ENCODE data around the gene TELO2. TPM values are rescaled to one million over a fixed set of nuclear protein-coding genes. Genes with fewer than 3 reads are reported as not detected.

TELO2 gene
- total RNA-seq, 1 donor from 2014 or later: 21.6 TPM

DNA sequence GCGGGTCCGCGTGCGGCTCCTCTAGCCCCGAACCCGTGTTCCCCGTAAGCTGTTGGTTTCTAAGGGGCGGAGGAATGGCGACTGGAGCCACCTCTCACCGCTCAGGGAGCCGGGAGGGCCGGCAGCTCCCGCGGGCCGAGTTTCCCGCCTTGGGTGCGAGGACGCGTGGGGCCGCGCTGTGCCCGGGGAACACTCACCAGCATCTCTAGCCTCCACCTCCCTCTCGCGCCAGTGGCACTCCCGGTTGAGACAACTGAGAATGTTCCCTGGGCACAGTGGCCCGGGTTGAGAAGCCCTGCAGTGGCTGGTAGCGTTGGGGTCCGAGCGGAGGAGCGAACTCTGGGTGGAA, 560 bp downstream of the TELO2 start:
- ATAC-seq: peak; percentile 11
- DNase-seq: no peak
- intact Hi-C loops (cut with micrococcal nuclease): no loop called here

DNA sequence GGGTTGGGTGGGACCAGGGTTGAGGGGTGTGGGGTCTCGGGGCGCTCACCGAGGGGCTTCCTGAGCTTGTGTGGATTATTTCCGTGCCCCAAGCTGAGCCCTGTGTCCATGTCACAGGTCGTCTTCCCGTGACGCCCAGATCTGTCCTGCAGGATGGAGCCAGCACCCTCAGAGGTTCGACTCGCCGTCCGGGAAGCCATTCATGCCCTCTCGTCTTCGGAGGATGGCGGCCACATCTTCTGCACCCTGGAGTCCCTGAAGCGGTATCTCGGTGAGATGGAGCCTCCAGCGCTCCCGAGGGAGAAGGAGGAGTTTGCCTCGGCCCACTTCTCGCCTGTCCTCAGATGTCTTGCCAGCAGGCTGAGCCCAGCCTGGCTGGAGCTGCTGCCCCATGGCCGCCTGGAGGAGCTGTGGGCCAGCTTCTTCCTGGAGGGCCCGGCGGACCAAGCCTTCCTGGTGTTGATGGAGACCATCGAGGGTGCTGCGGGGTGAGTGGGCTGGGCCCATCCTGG, 1.0 kb downstream of the TELO2 start:
- DNase-seq (peak; percentile 84), ATAC-seq (peak; percentile 76)
- intact Hi-C loops (cut with micrococcal nuclease): no loop called here

DNA sequence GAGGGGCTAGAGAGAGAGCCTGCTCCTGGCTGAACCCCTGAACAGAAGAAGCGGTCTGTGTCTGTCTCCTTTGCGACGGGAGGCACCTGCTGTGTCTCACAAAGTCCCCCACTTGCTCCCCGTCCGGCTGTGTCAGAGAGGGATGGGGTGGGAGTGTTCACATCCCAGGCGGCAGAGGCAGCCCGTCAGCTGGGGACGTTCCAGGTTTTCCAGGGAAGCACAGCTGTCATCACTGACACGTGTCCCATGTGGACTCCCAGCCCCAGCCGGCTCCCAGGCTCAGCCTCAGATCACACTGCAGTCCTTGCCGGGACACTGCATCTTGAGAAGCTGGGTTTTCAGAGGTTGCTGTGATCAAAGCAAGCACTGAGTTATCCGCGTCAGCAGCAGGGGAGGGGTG, 1.6 kb downstream of the TELO2 start:
- peak; percentile 70 for ATAC-seq
- DNase-seq: peak; percentile 84
- intact Hi-C loops (cut with micrococcal nuclease): no loop called here

DNA sequence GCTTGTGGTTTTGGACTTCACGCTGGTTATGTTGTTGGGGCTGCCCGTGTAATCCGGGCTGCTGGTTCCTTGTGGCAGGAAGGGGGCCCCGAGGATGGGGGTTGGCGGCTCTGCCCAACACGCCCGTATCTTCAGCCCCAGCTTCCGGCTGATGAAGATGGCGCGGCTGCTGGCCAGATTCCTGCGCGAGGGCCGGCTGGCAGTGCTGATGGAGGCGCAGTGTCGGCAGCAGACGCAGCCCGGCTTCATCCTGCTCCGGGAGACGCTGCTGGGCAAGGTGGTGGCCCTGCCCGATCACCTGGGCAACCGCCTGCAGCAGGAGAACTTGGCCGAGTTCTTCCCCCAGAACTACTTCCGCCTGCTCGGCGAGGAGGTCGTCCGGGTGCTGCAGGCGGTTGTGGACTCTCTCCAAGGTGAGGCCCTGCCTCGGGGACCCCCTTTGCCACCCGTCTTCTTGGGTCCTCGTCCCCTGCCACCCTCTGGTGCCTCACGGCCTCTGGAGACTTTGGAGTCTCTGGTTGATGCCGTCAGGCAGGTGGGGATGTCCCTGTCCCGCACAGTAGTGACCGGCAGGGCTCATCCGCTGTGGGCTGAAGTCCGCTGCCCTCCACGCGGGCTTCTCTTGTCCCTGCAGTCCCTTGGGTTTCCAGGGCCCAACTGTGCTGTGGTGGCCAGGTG, 2.2 kb downstream of the TELO2 start:
- DNase-seq (peak; percentile 25), ATAC-seq (no peak)
- intact Hi-C loops (cut with micrococcal nuclease): no loop called here

DNA sequence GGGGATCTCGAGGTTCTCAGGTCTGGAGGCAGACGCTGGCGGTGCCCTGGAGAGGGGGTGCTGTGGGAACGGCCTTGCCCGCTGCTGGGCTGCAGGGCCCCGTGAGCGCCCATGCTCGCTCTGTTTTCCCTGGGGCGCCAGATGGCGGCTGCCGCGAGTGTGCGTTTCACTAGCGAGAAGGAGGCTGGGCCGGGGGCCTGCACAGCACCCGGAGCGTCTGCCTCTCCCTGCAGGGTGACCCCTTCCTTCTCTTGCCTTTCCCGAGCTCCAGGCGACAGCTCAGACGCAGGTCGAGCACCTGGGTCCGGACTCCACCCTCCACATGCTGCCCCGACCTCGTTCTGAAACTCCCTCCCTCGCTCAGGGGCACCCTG, 2.7 kb downstream of the TELO2 start:
- intact Hi-C loops (cut with micrococcal nuclease): no loop called here

DNA sequence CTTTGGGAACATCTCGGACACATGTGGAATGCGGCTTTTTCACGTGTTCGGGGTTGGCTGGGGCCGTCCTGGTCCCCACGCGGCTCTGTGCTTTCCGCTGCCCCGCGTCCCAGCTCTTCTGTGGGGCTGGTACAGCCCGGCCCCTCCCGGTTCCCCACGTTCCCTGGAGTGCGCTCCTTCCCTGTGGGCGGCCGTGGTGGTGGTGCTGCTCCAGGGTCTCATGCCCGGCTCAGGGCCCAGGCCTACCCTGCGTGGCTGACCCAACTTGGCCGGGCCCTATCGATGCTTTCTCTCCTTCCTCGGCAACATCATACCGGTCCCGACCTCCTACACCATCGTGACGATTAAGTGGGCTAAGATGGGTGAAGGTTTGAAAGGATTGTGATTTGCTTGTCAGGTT, 3.3 kb downstream of the TELO2 start:
- DNase-seq (peak; percentile 25), ATAC-seq (no peak)
- intact Hi-C loops (cut with micrococcal nuclease): no loop called here

More for the DNA sequence above, 2.7 kb downstream of the TELO2 start:
- peak; percentile 27 for DNase-seq
- no peak for ATAC-seq

DNA sequence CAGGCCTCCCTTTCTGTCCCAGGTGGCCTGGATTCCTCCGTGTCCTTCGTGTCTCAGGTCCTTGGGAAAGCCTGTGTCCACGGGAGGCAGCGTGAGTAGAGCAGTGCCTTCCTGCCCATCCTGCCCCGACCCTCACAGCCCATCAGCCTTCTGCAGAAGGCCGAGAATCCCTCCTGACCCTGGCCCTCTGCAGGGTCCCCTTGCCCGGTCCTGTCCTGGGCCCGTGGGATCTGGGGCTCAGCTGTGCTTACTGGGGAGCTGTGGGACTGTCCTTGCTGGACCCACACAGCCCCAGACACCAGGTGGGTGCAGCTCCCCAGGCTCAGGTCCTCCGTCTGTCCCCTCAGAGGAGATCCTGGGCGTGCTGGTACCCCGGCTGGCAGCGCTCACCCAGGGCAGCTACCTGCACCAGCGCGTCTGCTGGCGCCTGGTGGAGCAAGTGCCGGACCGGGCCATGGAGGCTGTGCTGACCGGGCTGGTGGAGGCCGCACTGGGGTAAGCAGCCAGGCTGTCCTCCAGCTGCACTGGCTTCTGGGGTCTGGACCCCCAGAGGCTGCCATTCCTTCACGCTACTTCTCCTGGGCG, 3.9 kb downstream of the TELO2 start:
- ATAC-seq (no peak), DNase-seq (no peak)
- intact Hi-C loops (cut with micrococcal nuclease): no loop called here

DNA sequence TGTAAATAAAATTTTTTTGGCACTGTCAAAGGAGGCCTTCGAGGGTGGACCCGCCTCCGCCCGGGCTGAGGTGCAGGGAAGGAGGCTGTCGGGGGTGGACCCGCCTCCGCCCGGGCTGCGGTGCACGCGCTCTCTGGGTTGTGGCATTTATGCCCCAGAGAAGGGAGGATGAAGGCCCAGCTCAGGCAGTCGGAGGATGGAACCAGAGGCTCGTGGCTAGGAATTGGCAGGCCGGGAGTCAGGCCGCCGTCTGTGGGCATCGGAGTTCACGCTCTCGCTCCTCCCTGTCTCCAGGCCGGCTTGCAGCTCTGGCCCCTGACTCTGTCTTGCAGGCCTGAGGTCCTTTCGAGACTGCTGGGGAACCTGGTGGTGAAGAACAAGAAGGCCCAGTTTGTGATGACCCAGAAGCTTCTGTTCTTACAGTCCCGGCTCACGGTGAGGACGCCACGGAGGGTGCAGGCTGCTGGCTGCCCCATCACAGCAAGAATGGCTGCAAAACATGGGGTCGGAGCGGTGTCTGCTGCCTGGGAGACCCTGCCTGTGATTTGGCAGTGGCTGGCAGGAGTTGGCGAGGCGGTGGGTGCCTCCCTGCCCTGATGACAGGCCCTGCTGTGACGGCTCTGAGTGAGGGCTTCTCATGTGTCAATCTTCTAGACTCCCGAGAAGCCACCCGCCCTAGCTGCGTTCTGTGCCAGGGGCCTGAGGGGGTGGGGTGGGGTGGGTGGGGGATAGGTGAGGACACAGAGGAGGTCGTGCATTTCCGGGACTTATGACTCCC, 5.9 kb downstream of the TELO2 start:
- intact Hi-C loops (cut with micrococcal nuclease): no loop called here
- ATAC-seq (no peak), DNase-seq (no peak)

DNA sequence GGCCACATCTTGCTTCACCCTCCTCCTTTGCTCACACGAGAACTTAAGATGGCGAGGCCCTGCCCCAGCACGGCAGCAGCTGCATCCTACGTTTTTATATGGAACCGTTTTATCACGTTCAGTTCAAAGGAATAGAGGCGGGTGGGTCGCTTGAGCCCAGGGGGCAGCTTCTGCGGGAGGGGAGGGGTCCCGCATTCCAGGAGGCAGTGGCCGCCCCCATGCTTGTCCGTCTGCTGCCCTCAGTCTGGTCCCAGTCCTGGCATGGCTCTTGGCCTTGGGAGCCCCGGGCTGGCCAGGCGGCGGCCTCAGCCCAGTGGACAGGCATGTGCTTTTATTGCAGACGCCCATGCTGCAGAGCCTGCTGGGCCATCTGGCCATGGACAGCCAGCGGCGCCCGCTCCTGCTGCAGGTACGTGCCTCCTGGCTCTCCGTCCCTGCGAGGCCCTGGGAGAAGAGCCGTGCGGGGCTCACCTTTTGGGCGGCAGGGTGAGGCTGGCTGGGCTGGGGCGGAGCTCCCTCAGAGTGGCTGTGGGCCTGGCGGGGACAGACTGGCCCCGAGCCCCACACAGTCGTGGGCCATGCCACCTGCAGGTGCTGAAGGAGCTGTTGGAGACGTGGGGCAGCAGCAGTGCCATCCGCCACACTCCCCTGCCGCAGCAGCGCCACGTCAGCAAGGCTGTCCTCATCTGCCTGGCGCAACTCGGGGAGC, 6.8 kb downstream of the TELO2 start:
- ATAC-seq: no peak
- intact Hi-C loops (cut with micrococcal nuclease): no loop called here
- DNase-seq: no peak

DNA sequence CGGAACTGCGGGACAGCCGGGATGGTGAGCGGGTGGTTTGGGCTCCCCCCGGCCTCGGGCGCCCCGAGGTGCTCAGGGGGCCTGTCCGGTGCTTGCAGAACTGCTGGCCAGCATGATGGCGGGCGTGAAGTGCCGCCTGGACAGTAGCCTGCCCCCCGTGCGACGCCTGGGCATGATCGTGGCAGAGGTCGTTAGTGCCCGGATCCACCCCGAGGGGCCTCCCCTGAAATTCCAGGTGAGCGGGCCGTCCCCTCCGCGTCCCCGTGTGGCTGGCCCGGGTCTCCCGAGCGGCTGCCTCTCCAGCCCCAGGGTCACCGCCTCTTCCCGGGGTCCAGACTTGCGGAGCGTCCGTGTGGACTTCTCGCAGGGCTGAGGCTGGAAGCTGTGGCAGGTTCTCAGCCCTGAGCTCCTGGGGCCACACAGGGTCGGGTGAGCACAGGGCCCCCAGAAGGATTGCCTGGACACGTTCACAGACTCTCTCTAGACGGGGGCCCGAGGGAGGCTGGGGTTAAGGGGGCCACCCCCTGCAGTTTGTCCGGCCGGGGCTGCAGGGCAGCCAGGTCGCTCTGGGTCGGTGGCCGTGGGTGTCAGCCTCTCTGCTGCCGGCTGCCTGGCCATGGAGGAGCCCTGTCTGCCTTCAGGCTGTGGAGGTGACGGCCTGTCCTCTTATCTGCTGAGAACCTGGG, 7.4 kb downstream of the TELO2 start:
- intact Hi-C loops (cut with micrococcal nuclease): no loop called here
- ATAC-seq: no peak
- DNase-seq: no peak

DNA sequence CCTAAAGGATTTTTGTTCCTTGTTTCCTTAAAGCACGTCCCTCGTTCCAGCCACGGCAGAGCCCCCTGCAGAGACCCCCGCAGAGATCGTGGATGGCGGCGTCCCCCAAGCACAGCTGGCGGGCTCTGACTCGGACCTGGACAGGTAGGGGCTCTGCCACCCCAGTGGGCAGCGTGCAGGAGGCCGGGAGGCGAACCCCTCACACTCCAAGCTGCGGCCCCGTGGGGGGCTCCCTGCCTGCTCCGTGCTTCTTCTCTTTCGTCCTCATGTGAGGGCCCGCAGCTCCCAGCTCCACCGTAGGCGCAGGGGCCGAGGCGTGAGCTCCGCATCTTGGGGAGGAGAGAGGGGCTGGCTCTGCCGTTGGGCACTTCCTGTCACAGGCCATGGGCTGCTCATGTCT, 8.5 kb downstream of the TELO2 start:
- intact Hi-C loops (cut with micrococcal nuclease): no loop called here
- no peak for DNase-seq
- no peak for ATAC-seq

DNA sequence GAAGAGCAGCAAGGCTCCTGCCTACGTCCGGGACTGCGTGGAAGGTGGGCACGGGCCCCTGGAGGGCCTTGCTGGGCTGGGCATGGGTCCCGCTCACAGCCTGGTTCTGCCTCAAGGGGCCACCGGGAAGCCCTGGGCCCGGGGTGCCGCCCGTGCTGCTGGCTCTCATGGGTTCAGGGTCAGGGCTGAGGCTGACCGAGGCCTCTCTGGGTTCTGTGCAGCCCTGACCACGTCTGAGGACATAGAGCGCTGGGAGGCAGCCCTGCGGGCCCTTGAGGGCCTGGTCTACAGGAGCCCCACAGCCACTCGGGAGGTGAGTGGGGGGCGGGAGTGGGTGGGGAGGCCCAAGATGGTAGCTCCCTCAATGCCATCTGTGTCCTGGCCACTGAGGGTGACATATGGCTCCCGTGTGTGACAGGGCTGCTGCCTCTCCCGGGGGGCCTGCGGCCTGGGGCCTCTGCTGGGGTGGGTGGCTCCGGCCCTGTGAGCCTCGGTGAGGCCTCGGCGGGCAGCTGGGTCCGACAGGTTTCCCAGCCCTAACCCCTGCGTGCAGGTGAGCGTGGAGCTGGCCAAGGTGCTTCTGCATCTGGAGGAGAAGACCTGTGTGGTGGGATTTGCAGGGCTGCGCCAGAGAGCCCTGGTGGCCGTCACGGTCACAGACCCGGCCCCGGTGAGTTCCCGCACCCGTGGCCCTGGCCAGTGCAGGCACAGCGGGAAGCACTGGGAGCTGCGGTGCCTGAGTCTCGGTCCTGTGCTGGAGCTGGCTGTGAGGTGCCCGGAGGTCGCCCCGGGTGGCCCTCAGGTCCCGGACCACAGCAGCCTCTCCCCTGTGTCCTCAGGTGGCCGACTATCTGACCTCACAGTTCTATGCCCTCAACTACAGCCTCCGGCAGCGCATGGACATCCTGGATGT, 9.2 kb downstream of the TELO2 start:
- intact Hi-C loops (cut with micrococcal nuclease): no loop called here
- ATAC-seq (no peak), DNase-seq (no peak)

DNA sequence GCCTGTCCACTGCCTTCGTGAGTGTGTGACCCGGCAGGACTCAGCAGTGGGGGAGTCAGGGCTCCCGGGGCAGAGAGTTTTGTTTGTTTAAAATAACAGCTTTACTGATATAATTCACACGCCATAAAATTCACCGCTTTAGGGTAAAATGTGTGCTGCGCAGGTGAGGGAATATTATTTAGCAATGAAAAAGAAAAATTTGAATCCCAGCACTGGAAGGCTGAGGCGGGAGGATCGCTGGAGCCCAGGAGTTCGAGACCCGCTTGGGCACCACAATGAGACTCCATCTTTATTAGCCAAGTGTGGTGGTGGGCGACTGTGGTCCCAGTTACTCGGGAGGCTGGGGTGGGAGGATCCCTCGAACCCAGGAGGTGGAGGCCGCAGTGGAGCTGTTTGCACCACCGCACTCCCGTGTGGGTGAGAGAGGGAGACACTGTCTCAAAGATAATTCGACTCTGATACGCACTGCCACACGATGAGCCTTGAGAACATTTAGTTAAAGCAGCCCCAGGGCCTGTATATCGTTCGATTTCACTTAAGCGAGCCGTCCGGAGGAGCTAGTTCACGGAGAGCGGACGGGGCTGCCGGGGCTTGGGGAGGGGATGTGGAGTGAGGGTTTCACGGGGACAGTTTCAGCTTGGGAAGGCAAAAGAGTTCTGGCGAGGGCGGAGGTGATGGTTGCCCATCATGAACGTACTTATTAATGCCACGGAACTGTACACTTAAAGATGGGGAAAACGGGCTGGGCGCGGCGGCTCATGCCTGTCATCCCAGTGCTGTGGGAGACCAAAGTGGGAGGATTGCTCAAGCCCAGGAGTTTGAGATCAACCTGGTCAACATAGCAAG, 10.2 kb downstream of the TELO2 start:
- DNase-seq (no peak), ATAC-seq (no peak)
- intact Hi-C loops (cut with micrococcal nuclease): no loop called here

DNA sequence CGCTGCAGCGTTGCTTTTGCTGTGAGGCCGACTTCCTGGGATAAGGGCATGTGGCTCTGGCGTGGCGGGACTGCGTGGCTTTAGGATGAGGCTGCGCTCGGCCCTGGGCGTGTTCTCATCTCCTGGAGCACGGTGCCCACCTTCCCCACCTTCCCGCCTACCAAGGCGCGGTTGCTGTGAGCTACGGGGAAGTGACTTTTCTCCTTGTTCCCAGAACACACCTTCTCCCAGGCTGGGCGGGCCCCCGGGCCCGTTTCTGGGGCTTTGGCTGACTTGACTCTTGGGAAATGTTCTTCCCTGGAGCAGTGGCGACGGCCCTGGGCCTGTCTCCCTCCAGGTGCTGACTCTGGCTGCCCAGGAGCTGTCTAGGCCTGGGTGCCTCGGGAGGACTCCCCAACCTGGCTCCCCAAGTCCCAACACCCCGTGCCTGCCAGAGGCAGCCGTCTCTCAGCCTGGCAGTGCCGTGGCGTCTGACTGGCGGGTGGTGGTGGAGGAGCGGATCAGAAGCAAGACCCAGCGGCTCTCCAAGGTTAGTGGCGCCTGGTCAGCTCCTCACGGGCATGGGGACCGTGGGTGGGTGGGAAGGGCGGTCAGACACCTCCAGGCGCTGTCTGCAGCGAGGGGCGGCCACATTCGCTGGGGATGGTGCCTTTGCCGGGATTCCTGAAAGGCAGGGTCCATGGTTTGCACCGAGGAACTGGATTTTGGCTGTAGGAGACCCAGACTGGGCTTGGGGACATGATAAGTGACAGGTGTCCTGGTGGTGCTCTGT, 12.1 kb downstream of the TELO2 start:
- intact Hi-C loops (cut with micrococcal nuclease): no loop called here
- DNase-seq (no peak), ATAC-seq (no peak)

DNA sequence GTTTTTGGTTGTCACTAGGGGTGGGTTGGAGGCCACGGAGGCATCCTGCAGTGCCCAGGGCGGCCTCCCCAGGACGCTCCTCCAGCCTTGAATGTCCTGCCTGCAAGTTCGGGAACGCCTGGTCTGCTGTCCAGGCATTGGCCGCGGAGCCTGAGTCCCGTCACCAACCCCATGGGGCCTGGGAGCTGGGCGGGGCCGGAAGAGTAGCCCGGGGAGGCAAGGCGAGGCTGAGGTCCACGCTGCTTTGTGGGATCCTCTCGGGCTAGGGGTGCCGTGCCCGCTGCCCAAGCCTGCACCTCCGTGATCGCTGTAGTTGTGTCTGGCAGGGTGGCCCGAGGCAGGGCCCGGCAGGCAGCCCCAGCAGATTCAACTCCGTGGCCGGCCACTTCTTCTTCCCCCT, 12.8 kb downstream of the TELO2 start:
- intact Hi-C loops (cut with micrococcal nuclease): no loop called here
- ATAC-seq (no peak), DNase-seq (no peak)

DNA sequence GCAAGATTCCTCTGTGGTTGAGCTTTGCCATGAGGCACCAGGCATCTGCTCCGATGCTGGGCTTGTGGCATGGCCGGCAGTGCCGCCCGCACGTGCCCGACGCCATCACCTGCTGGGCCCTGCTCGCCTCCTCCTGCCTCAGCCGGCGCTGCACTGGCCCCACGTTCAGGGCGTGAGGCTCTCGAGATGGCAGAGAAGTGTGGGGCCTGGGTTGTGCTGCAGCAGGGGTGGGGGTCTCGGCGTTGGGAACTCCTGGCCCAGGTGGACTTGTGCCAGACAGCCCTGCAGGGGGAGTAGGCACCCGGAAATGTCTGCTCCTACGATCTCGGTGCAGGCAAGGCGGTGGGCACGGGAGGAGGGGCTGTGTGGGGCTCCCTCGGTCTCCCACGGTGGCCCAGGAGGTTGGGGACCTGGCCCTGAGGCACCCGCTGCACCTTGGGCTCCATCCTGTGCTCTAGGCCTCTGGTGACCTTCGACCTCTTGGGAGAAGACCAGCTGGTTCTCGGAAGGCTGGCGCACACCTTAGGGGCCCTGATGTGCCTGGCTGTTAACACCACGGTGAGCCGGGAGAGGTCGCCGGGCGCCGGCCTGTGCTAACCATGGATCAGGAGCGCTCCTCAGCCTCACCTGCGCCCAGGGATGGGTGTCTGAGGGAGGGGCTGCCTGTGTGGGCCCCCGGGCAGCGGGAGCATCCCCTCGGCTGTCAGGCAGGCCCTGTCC, 13.5 kb downstream of the TELO2 start:
- DNase-seq: no peak
- intact Hi-C loops (cut with micrococcal nuclease): no loop called here
- ATAC-seq: no peak
